T-helper 17 cell (primary cell): ENCODE measurements around the gene SYT12. TPM values are rescaled to one million over a fixed set of nuclear protein-coding genes. Genes with fewer than 3 reads are reported as not detected.

ENCODE experiments used
- ATAC-seq: fragments of 150-1000 bp; cut with Tn5 transposase; 2 replicates; pipeline ENCODE4 v1.10.0; 2021; ENCODE audit warnings: mild to moderate bottlenecking, moderate library complexity
- DNase-seq, 3 donors: peaks; one replicate each; pipeline versions ENCODE4 v3.0.0 to v3.0.0-alpha.2; 2020 to 2021
- H3K9me3 ChIP-seq: one replicate; pipeline ENCODE4 v1.7.0; 2013; ENCODE audit warnings: low read length, mild to moderate bottlenecking; ENCODE audit not compliant: control insufficient read depth, poor library complexity, severe bottlenecking
- H3K27ac Mint-ChIP-seq: one replicate; pipeline ENCODE4 v1.8.0; 2022; ENCODE audit warnings: mild to moderate bottlenecking, moderate library complexity, mixed read lengths
- H3K27me3 Mint-ChIP-seq: one replicate; pipeline ENCODE4 v1.8.0; 2022; ENCODE audit warnings: mixed read lengths
- H3K36me3 Mint-ChIP-seq: one replicate; pipeline ENCODE4 v1.8.0; 2022; ENCODE audit warnings: low read depth, mixed read lengths
- H3K4me1 Mint-ChIP-seq: one replicate; pipeline ENCODE4 v1.8.0; 2022; ENCODE audit warnings: mild to moderate bottlenecking, mixed read lengths
- H3K4me3 Mint-ChIP-seq: one replicate; pipeline ENCODE4 v1.8.0; 2022; ENCODE audit warnings: mild to moderate bottlenecking, moderate library complexity, mixed read lengths
- total RNA-seq, 4 donors: library from RNA in 2 of 4; stranded (reverse) in 2 of 4; gene quantifications; one replicate each; pipeline ENCODE4 v1.2.3 and lab custom pipeline; 2022 to 2026

Gene SYT12
- total RNA-seq, 2 donors from 2014 or later, result not detected

DNA sequence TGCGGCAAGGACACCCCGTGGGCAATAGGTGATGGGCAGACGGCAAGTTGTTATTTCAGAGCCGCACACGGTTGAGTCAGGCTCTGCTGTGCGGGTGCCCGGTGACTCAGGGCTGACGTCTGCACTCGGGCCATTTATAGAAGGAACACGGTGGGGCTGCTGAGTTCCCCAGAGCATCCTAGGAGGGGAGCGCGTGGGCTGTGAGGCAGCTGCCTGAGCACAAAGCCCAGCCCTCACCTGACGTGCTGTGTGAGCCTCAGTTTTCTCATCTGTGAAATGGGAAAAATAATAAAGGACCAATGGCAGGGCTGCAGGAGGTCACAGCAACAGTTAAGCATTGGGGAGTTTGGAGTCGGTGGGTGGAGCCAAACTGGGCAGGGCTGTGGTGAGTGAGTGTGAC is 22.4 kb downstream of the SYT12 start:
- no peak overlapping the region for H3K4me3 Mint-ChIP-seq
- H3K27ac Mint-ChIP-seq, result no peak overlapping the region
- no peaks in the 10 kb centered on the region for H3K36me3 Mint-ChIP-seq
- peaks cover 26% of the 10 kb centered on the region for H3K27me3 Mint-ChIP-seq
- ATAC-seq (no peak), DNase-seq (no peak)
- no peaks in the 10 kb centered on the region for H3K4me1 Mint-ChIP-seq
- H3K9me3 ChIP-seq, result no peaks in the 10 kb centered on the region

DNA sequence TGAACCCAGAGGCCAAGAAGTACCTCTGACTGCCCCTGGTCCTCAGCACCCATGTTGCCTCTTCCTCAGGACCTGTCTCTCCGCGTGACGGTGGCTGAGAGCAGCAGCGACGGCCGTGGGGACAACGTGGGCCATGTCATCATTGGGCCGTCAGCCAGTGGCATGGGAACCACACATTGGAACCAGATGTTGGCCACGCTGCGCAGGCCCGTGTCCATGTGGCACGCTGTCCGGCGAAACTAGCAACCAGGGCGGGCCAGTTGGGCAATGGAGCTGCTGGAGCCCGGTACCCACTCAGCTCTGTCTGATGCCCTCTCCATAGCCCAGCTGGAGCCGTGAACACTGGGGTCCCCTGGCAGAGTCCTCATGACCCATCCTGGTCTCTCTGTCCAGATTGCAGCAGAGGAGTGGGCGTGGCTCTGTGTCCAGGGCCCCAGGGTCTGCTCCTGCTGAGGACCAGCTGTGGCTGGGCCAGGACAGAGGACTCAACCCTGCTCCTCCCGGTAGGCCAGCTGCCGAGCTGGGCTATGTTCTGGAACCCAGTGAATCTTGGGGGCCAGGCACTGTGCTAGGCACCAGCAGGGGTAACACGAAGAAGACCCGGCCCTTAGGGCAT is 25.7 kb downstream of the SYT12 start:
- Mint-ChIP-seq H3K27ac (no peak overlapping the region), H3K27me3 (peaks cover 26% of the 10 kb centered on the region), H3K4me1 (no peaks in the 10 kb centered on the region), H3K4me3 (no peak overlapping the region), H3K36me3 (no peaks in the 10 kb centered on the region)
- H3K9me3 ChIP-seq, result no peaks in the 10 kb centered on the region
- no peak for ATAC-seq
- DNase-seq, result no peak

DNA sequence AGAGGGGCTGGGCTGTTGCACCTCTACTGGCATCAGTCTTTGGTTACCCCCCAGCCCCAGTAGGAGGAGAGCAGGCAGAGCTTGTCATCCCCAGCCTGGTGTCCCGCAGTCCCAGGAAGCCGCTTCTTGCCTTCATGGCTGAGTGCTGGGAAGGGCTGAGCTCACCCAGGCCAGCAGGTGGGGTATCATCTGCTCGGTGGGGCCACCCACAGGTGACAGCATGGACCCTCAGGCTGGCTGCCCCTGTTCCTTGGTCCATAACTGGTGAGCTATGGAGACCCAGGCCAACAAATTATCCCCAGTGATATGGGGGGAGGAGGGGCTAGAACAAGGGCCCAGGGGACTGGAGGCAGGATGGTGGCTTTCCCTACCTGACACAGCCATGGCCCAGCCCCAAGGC is 27.2 kb downstream of the SYT12 start:
- Mint-ChIP-seq H3K36me3 (no peaks in the 10 kb centered on the region), H3K4me3 (no peak overlapping the region), H3K27ac (no peak overlapping the region), H3K27me3 (peaks cover 34% of the 10 kb centered on the region), H3K4me1 (peaks cover 3% of the 10 kb centered on the region)
- DNase-seq (no peak), ATAC-seq (no peak)
- H3K9me3 ChIP-seq, result no peaks in the 10 kb centered on the region

DNA sequence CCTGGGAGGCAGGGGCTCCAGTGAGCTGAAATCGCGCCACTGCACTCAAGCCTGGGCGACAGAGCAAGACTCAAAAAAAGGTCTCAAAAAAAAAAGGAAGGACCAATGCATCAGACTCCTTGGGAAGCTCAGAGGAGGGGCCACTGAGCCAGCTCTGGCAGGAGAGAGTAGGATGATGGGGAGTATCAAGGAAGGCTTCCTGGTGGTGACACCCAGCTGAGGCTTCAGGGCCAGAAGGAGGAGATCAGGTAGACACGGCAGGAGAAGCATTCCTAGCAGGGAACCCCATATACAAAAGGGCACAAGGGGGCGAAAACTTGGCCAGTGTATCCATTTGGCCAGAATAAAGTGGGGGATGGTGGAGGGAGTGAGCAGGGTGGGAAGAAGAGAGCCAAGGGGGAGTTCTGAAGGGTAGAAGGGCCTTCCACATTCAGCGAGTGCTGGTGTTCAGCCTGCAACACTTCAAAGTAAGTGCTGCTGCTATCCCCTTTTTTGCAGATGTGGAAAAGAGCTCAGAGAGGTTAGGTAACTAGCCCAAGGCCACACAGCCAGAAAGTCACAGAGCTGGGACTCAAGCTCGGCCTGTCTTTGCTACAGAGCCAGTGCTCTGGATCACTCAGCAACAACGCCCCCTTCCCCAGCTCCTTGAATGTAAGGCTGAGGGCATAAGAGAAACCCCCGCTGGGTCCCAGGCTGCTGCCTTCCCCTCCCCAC is 28.4 kb downstream of the SYT12 start:
- peak overlapping the region; percentile 24 for H3K27ac Mint-ChIP-seq
- DNase-seq, result no peak

DNA sequence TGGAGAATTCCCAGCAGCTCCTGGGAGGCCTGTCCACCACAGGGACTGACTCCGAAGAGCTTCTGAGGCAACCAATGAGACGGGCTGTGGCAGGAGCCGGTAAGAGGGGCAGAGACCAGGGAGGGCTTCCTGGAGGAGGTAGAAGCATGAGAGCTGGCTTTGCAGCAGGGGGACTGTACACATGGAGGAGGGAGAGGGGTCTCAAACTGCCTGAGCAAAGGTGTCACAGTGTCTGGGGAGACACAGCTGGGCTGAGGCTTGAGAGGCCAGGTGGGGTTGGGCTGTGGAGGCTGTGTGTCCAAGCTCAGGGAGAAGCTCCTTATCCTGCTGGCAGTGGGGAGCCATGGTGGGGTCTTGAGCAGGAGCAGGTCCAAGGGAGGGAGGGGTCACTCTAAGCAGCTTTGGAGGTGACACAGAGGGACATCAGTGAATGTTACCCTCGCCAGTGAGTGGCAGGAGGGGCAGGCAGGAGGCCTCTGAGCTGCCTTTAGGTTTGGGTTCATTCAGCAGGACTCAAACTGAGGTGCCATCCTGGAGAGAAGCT is 29.1 kb downstream of the SYT12 start:
- DNase-seq (no peak), ATAC-seq (no peak)
- Mint-ChIP-seq H3K27ac (no peak overlapping the region), H3K36me3 (no peaks in the 10 kb centered on the region), H3K4me1 (peaks cover 9% of the 10 kb centered on the region), H3K4me3 (no peak overlapping the region), H3K27me3 (peaks cover 29% of the 10 kb centered on the region)
- H3K9me3 ChIP-seq, result no peaks in the 10 kb centered on the region

More for the DNA sequence above, 28.4 kb downstream of the SYT12 start:
- Mint-ChIP-seq H3K4me3 (no peak overlapping the region), H3K27me3 (peaks cover 34% of the 10 kb centered on the region), H3K36me3 (no peaks in the 10 kb centered on the region), H3K4me1 (peaks cover 7% of the 10 kb centered on the region)
- H3K9me3 ChIP-seq, result no peaks in the 10 kb centered on the region
- no peak for ATAC-seq

DNA sequence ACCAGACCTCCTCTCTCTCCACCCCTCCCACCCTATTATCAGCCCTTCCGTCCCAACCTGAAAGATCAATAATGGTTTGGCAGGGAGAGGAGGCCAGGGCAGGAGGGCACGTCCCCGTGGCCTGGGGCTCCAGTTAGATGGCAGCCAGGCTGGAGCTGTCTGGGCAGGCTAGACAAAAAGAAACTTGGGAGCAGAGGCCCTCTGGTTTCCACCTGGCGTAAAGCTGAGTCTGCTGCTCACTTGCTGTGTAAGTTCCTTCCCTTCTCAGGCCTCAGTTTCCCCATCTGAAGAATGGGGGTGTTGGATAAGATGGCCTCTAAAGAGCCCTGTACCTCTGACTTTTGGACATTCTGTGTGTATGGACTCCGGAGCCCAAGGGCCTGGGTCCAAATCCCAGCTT is 30.0 kb downstream of the SYT12 start:
- H3K4me3 Mint-ChIP-seq, result no peak overlapping the region
- peaks cover 29% of the 10 kb centered on the region for H3K27me3 Mint-ChIP-seq
- no peaks in the 10 kb centered on the region for H3K36me3 Mint-ChIP-seq
- peaks cover 9% of the 10 kb centered on the region for H3K4me1 Mint-ChIP-seq
- H3K9me3 ChIP-seq, result no peaks in the 10 kb centered on the region
- no peak overlapping the region for H3K27ac Mint-ChIP-seq
- ATAC-seq (no peak), DNase-seq (no peak)

DNA sequence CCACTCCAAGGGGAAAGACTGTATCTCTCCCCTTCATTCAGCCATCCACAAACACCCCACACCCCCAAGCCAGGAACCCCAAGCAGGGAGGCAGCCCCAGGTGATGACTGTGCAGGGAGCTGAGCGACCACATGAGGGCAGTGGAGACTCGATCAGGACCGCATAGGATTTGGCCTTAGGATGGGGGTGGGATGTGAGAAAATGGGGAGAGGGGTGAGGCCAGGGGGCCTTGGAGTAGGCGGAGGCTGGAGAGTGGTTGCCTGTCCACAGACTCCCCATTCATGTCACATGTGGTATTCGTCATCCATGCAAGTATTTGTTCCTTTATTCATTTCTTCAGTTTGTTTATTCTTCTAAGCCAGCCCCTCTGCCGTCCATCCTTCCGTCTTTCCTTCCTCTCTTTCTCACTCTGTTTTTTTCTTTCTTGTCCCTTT is 31.0 kb downstream of the SYT12 start:
- DNase-seq (no peak), ATAC-seq (peak; percentile 66)
- Mint-ChIP-seq H3K4me1 (peaks cover 9% of the 10 kb centered on the region), H3K27me3 (peaks cover 29% of the 10 kb centered on the region), H3K27ac (no peak overlapping the region), H3K36me3 (no peaks in the 10 kb centered on the region), H3K4me3 (no peak overlapping the region)
- no peaks in the 10 kb centered on the region for H3K9me3 ChIP-seq

DNA sequence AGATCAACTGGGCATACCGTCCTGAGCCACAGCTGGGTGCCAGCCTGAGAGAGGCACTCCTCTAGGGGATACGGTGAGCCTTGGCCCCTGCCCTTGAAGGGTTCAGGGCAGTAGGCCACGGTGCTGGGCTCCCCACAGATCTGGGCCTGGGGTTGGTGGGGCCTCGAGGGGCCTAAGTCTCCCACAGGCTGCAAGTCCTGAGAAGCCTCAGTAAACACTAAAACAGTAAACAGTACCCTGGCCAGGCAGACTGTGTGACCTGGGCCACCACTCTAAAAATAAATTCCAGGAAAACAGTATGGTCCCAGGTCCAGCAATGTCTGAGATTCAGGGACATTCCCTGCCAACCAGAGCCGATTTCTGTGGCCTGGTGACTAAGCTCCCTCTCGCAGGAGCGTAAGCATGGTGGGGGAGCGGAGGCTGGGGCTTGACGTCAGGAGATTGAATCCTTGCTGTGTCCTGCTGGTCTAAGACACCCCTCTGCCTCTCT is 31.5 kb downstream of the SYT12 start:
- H3K4me1 Mint-ChIP-seq, result peaks cover 9% of the 10 kb centered on the region
- no peaks in the 10 kb centered on the region for H3K36me3 Mint-ChIP-seq
- H3K27ac Mint-ChIP-seq, result no peak overlapping the region
- ATAC-seq (no peak), DNase-seq (no peak)
- no peak overlapping the region for H3K4me3 Mint-ChIP-seq
- H3K27me3 Mint-ChIP-seq, result peaks cover 29% of the 10 kb centered on the region
- H3K9me3 ChIP-seq, result no peaks in the 10 kb centered on the region

DNA sequence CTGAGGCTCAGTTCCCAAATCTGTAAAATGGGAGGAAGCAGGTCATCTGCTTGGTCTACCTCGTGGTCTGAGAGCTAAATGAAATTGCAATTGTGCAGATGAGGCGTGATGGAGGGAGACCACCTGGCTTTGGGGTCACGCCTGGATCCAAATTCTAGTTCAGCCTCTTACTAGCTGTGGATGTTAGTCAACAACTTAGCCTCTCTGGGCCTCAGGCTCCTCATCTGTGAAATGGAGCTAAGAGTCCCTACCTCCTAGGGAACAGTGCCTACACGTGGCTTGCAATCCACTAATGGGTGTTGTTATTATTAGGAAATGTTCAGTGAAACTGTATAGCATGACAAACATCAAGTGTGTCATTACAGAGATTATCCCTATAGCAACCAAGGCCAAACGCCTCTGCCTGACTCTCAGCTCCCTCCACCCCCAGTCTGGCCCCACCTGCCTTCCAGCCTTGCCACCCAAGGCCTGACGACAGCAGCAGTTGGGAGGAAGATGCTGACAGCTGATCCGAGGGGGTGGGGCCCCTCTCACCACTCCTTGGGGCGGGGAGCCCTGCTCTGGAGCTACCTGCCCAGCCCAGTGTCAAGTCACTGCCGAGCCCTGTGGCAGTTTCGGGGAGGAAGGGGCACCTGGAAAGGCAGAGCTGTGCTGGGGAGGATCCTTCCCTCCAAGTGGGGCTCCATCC is 32.0 kb downstream of the SYT12 start:
- Mint-ChIP-seq H3K27ac (no peak overlapping the region), H3K36me3 (no peaks in the 10 kb centered on the region), H3K4me3 (no peak overlapping the region), H3K4me1 (peaks cover 9% of the 10 kb centered on the region), H3K27me3 (peaks cover 29% of the 10 kb centered on the region)
- ATAC-seq (peak; percentile 31), DNase-seq (no peak)
- H3K9me3 ChIP-seq, result no peaks in the 10 kb centered on the region

DNA sequence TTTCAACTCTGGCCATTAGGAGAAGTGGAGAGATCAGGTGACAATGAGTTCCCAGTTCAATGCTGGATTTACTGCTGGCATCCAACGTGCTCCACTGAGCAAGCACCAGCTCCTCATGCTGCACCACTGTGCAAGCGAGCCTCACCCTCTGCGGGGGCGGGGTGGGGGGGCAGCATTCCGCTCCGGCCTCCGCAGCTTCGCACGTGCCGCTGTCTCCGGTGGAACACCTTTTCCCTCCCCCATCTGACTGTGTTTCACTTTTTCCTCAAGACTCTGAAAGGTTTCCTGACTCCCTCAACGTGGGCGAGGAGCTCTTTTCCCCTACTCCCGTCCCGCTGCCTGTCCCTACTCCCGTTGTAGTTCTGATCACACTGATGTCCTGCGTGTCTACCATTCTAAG is 32.9 kb downstream of the SYT12 start:
- H3K9me3 ChIP-seq, result no peaks in the 10 kb centered on the region
- no peak for ATAC-seq
- peaks cover 28% of the 10 kb centered on the region for H3K27me3 Mint-ChIP-seq
- H3K4me3 Mint-ChIP-seq, result peak overlapping the region; percentile 75
- H3K27ac Mint-ChIP-seq, result peak overlapping the region; percentile 32
- no peak for DNase-seq
- peaks cover 9% of the 10 kb centered on the region for H3K4me1 Mint-ChIP-seq
- no peaks in the 10 kb centered on the region for H3K36me3 Mint-ChIP-seq

DNA sequence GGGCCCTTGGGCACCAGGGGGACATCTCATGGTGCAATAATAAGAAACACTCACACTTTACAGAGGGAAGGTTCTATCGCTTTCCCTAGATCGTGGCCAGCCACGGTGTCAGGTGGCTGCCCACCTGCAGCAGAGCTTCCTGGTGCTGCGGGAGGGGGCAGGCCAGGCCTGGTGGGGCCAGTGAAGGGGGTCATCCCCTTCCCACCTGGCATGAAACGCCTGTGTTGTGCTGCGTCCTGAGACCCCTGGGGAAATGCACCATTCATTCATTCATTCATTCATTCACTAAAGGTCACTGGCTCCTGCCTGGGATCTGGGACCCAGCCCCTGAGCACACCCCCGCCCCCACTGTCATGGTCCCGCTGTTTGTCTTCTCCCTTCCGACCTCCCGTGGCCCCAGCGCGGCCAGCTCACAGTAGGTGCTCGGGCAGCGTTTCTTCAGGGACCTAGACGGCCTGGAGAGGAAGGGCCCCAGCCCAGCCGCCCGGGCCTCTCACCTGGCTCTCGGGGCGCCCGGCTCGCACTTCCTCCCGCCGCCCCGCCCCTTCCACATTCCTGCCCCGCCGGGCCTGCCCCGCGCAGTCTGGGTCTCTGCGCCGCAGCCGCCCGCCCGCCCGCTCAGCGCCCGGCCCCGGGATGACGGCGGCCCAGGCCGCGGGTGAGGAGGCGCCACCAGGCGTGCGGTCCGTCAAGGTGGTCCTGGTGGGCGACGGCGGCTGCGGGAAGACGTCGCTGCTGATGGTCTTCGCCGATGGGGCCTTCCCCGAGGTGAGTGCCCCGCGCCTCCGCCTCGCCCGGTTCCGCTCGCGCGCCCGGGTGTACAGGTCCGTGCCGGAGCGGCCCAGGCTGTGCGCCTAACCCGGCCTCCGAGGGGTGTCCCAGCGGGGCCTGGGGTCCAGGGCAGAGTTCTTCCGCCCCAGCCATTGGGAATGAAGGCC is 33.6 kb downstream of the SYT12 start, which contains the start of gene RHOD:
TSS of gene RHOD (plus strand) at position 581 of the 938 bp plus-strand sequence. CDS start at position 637, 56 bp downstream.
- peak within 1 kb of the TSS; percentile 32 for H3K27ac Mint-ChIP-seq
- peak within 1 kb of the TSS; percentile 75 for H3K4me3 Mint-ChIP-seq
- H3K4me1 Mint-ChIP-seq, result peaks cover 9% of the 10 kb centered on the region
- no peaks in the 10 kb centered on the region for H3K9me3 ChIP-seq
- H3K27me3 Mint-ChIP-seq, result peaks cover 21% of the 10 kb centered on the region
- DNase-seq (peak in 1 of 3 donors; percentile 14), ATAC-seq (peak; percentile 71)
- no peaks in the 10 kb centered on the region for H3K36me3 Mint-ChIP-seq

DNA sequence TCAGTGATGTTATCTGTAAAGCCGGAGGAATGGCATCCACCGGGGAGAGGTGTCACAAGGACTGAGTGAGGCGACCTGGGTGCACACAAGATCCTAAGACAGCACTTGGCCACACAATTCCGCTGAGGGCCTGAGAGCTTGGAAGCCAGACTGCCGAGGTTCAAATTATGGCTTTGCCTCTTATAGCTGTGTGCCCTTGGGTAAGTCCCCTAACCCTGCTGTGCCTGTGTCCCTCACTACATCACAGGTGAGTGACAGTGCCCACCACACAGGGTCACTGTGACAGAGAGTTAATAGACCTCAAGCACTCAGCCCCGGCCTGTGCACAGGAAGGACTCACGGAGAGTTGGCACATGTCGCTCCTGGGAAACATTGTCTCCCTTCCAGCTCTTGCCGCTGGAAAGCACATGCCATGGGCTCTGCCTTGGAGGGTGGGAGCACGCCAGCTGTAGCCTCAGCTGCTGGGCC is 34.3 kb downstream of the SYT12 start:
- H3K36me3 Mint-ChIP-seq, result no peaks in the 10 kb centered on the region
- no peak for ATAC-seq

More for the DNA sequence above, 34.3 kb downstream of the SYT12 start:
- peaks cover 17% of the 10 kb centered on the region for H3K27me3 Mint-ChIP-seq
- H3K4me1 Mint-ChIP-seq, result peaks cover 9% of the 10 kb centered on the region
- DNase-seq, result no peak
- H3K4me3 Mint-ChIP-seq, result peak overlapping the region; percentile 31
- no peak overlapping the region for H3K27ac Mint-ChIP-seq
- H3K9me3 ChIP-seq, result no peaks in the 10 kb centered on the region
